DMS53 (cell line): ENCODE measurements around the gene CARF.
A peak's percentile ranks its signal among the peaks of the same experiment; 100 is the strongest.
"Not testable (repeated sequence)": the region's sequence is repeated elsewhere in the genome, so short reads cannot be mapped to it uniquely, and the experiment has no call there.

Source experiments
- DNase-seq: peaks from one replicate; lab custom pipeline; 2025; lab: John Stamatoyannopoulos, UW

CARF gene, protein sequence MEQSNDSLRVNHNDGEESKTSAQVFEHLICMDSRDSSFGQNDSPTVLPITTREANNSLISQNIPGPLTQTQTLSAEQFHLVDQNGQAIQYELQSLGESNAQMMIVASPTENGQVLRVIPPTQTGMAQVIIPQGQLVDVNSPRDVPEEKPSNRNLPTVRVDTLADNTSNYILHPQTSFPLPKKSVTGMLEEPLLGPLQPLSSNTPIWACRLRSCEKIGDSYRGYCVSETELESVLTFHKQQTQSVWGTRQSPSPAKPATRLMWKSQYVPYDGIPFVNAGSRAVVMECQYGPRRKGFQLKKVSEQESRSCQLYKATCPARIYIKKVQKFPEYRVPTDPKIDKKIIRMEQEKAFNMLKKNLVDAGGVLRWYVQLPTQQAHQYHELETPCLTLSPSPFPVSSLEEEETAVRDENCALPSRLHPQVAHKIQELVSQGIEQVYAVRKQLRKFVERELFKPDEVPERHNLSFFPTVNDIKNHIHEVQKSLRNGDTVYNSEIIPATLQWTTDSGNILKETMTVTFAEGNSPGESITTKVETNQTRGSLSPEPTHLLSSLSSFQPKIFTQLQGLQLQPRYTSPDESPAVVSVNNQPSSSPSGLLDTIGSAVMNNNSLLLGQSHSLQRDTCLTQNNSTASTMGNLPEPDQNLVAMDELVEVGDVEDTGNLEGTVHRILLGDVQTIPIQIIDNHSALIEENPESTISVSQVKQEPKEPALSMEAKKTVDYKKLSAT

DNA sequence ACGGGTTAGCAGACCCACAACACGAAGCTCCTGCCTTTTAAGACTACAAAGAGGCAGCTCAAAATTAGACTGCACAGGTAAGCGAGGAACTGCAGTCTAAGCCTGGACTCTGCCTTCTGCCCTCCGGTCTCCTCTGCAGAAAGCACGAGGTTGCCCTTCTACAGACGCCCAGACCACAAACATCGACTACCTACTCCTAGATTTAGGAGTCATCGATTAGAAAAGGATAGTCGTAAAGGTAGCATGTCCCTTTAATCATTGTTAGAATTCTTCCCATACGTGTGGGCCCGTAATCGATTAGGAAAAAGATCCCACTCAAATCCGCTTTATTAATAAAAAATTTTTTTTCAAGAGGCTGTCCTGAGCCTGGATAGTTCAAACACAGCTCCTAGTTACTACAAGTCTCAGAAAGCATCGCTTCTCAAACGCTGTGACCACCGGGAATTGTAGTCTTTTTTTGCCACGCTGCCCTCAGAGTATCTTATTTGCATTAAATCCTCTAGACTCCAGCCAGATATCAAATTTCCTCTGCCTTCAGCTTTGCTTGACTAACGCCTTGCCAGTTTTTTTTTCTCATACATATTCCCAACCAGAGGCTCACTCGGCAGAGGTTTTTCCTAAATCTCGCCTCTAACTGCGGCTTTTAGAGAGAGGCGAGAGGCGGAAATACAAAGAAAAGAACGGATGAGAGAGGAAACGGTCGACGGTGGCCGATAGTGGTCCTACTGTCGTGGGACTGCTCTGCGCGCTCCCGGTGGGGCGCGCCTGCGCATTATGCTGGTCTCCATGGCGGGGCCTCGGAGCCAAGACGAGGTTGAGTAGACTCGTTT, at the start of gene CARF, which contains the start of gene WDR12:
CARF (plus strand) TSS at position 764 of the 830 bp plus-strand sequence. CDS start 29,628 bp downstream, outside the sequence.
WDR12 (minus strand) TSS at position 162 of the 830 bp plus-strand sequence. CDS start 197 bp downstream, outside the sequence.
- DNase-seq = peak; percentile 97

DNA sequence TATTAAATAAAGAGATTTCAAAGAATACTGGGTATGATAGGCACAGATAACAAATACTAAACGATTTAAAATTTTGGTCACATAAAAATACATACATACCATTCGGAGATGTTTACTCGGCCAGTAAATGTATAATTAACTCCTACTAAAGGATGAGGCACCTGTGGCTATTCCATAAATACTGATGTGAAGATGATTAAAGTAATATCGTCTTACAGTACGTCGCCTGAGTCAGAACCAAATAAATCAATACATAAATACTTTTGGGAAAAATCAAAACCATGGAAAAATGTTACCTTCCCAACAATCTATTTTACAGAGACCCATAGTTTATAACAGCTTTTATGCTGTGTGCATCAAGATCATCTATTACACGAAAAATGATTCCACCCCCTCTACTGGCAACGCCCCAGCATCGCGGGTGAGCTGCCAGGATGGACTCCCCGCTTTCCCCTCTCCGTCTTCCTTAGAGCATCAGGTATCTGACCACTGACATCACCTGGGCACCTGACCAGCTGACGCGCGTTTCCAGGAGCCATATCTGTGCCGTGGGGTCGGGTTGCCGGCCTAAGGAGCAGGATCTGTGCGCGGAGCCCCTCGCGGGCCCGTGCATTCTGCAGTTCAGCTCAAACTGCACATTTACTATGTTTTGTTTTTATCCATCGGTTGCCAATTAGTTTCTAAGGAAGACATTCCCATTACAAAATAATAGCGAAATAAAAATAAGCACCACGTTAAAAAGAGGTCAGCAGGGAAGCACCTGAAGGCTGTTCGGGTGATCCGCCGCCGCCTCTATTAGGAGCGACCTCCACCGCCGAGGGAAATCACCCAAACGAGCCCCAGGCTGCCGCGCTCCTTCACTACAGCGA, 41.4 kb upstream of the CARF start:
- peak; percentile 97 for DNase-seq

DNA sequence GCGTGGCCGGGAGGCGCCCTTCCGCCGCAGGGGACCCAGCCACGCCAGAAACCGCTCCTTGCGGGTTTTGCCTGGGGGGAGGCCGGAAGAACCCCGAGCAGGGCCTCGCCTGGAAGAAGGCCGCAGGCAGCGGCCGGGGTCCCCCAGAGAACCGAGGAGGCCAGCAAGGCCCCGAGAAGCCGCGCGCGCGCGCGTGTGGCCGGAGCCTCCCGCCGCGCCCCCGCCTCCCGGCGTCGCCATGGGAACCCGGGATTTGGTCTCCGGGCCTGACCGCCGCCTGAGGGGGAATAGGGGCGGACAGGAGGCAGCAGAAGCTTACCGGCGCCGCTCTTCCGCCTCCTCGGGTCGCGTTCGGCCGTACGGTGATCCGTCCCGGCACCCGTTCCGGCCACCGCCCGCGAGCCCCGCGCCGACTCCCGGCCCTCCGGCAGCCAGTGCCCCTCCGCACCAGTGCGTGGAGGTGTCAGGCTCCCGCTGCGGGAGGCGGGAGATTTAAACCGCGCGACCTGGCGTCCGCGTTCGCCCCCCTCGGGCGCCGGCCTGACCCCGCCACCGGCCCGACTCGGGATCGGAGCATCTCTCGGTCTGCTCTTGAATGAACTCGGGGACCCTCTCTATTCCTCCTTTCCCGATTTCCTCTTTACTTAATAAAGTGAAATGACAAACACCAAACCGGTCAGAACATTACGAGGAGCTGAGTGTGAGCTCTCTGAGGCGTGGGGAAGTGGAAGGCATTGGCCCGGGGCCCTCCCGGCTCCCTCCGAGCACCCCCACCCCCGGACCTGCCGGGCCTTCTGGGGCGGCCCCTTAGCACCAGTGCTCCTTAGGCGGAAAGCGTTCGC, 40.6 kb upstream of the CARF start, which contains the start of gene ICA1L:
ICA1L (minus strand) TSS at position 467 of the 842 bp plus-strand sequence. CDS start 42,757 bp downstream, outside the sequence.
- peak; percentile 90 for DNase-seq

DNA sequence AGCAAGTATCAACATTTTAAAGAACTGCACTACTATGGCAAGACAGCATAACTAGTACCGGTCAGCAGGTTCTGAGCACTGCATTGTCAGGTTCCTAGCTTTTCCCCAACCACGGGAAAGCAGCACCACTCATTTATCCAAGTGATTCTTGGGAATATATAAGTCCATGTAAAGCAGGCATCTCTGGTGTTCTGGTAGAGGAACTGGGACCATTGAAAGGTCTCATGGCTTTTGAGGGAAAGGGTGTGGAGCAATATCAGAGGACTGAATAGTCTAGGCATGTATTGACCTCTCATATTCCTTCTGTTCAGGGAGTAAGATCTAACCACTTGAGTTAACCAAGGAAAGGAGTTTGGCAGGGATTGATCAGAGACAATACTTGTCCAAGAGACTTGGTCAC, 34.4 kb upstream of the CARF start:
- DNase-seq = no peak

DNA sequence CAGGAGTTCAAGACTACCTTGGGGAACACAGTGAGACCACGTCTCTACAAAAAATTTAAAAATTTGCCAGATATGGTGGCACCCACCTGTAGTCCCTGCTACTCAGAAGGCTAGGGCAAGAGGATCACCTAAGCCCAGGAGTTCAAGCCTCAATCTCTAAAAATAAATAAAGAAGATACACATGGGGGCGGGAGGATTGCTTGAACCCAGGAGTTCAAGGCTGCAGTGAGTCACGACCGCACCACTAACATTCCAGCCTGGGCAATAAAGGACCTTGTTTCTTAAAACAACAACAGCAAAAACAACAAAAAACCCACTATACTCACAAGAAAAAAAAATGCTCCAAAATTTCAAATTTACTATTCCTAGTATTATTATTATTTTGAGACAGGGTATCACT, 30.5 kb upstream of the CARF start:
- DNase-seq = no peak

DNA sequence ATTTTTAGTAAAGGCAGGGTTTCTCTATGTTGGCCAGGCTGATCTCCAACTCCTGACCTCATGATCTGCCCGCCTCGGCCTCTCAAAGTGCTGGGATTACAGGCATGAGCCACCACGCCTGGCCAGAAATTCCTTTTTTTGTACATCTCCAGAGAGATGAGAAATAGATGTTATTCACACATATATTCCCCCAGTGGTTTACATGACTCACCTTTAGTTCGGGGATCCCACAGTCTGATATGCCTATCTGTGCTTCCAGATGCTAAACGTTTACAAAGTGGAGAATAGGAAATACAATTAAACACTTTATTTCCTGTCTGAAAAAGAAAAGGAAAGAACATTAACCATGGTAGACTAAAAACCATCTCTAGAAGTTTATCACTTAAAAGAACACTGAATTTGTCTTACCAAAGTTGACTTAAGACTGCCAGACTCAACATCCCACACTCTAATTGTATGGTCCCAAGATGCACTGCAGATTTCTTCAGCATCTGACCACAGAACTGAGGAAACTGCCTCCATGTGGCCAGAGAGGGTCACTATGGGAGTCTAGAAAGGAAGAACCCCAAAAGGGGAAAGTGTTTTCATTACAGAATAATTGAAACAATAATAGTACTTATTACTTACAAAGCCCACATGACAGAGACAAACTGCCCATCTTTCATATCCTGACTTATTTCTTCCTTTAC, 27.9 kb upstream of the CARF start:
- DNase-seq = no peak

DNA sequence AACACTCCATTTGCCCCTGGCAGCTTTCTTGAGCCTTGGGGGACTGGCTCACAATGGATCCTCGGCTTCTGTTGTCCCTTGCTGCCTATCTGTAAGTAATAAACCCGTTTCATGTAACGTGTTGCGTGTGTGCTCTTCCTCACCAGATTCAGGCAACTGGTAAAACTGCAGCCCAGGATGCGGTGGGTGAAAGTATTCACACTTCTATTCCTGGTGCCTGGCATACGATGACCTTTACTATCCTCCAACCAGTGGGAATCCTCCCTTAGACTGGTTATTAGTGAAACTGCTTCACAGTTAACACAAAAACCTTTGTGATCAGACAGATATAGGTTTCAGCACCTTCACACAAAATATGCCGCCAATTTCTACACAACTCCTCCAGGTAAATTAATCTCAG, 26.9 kb upstream of the CARF start:
- DNase-seq = no peak

DNA sequence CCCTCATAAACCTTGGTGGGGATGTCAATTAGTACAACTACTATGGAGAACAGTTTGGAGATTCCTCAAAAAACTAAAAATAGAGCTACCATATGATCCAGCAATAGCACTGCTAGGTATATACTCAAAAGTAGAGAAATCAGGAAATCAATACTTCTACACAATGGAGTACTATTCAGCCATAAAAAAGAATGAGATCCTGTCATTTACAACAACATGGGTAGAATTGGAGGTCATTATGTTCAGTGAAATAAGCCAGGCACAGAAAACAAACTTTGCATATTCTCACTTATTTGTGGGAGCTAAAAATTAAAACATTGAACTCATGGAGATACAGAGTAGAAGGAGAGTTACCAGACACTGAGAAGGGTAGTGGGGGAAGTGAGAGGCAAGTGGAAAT, 6.6 kb upstream of the CARF start:
- not testable (repeated sequence) for DNase-seq

DNA sequence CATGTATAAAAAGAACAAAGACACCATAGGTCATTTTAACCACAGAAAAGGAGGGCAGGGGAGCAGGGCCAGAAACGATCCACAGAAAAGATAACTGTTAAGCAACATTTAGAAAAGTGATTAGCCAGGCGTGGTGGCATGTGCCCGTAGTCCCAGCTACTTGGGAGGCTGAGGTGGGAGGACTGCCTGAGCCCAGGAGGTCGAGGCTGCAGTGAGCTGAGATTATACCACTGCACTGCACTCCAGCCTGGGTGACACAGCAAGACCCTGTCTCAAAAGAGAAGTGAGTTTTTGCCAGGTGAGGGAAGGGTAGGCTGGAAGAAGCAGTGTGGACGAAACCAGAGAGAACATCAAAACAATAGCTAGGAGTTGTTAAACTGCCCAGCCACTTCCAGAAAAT, 3.9 kb upstream of the CARF start:
- no peak for DNase-seq

DNA sequence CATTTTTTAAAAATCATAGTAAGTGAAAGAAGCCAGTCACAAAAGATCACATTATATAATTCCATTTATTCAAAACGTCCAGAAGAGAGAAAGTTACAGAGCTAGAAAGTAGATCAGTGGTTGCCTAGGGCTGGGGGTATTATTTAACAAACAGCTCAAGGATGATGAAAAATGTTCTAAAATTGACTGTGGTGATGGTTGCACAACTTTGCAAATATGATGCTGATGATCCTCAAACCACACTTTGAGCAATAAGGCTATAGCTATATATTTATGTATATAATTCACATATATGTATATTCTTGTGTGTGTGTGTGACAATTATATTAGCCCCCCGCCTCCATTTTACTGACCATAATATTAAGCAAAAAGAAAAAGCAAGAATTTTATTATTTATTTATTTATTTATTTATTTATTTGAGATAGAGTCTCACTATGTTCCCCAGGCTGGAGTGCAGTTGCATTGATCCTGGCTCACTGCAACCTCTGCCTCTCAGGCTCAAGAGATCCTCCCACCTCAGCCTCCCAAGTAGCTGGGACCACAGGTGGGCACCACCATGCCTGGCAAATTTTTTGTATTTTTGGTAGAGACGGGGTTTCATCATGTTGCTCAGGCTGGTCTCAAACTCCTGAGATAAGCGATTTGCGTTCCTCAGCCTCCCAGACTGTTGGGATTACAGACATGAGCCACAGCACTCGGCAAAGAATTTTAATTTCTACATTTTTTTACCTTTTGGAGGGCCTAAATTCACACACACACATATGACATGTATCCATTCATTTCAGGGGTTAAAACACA, 2.5 kb upstream of the CARF start:
- no peak for DNase-seq

DNA sequence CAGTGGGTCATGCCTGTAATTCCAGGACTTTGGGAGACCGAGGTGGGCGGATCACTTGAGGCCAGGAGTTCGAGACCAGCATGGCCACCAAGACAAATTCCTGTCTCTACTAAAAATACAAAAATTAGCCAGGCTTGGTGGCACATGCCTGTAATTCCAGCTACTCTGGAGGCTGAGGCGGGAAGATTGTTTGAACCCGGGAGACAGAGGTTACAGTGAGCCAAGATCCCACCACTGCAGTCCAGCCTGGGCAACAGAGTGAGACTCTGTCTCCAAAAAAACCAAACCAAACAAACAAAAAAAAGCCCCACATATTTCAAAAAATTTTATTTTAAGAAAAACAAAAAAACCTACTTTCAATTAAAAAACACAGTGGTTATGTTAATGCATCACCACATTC, 1.8 kb upstream of the CARF start:
- DNase-seq = not testable (repeated sequence)

DNA sequence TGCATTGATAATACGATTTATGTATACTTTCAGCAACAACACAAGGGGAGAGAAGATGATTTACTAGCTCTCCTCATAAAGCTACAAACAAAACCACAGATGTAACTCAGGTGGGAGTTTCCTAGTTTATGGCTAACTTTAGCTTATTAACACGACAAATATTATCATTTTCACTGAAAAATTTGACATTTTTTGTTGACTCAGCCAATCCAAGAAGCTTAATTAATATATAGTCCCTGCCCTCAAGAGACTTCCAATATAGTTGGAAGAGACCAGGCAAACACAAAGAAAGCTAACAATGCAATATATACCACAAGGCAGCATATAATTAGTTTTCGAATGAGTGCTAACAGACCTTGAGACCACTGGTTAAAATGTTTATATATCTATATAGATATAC, 1.4 kb upstream of the CARF start:
- DNase-seq = no peak

DNA sequence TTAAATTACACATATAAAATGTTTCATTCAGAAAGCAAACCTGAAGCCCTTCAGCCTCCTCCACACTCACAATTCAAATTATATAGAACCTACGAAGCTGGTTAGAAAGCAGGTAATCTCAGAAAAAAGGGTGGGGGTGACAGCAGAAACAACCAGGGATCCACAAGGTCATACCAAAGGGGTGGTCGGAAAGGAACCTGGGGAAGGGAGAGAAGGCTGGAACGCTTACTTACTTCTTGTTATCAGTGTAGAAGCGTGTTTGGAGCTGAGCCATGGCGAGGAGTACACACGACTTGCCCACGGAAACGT, 918 bp upstream of the CARF start:
- no peak for DNase-seq

DNA sequence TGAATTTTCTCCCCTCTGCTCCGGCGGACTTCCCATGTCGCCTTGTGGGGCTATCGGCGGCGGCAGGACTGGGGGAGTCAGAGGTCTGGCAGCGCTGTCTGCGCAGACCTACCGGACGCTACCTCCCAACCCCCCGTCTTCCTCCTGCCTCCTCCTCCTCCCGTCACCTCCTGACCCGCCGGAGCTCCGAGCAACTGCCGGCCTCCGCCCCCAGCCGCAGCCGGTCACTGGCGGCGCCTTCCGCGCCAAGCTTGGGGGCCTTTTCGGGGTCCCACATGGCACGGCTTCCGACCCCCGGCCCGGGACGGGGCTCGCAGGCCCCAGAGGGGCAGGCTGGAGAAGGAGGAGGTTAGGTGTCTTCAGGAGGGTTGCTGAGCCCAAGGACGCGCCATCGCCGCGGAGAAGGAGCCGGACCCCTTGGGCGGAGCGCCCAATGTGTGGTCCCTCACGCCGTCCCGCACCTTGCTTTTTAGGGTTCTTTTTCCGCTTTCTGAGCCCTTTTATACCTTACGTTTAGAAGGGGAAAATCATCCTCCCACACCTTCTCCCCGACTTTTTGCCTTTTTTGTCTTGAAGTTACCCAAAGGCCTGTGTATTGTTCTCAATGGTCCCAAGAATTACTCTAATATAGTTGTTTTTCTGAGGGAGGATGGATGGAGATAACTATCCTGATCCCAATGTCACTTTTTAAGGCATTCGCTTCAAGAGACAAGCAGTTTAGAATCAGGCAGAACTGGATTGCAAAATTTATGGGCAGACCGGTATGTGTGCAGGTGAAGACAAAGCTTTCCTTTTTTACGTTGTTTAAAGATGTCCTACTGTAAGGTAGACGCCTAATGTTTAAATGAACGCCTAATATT, 497 bp downstream of the CARF start:
- peak; percentile 18 for DNase-seq

DNA sequence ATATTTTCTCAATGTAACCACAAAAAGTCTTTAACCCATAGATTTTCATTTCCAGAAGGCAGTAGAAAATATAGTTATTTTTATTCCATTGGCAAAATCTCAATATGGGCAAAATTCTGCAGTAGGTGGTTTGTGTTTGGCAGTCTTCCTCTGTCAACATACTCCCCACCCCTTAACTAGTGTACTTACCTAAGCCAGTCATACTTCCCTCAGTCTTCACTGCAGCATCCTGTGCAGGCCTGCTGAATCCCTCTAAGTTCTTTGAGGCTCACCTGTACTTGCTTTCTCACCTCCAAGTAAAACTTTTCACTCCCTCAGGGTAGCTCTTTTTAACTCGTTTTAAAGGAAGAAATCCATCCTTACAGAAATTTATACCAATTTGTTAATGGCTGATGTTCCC, 6.8 kb downstream of the CARF start:
- no peak for DNase-seq

DNA sequence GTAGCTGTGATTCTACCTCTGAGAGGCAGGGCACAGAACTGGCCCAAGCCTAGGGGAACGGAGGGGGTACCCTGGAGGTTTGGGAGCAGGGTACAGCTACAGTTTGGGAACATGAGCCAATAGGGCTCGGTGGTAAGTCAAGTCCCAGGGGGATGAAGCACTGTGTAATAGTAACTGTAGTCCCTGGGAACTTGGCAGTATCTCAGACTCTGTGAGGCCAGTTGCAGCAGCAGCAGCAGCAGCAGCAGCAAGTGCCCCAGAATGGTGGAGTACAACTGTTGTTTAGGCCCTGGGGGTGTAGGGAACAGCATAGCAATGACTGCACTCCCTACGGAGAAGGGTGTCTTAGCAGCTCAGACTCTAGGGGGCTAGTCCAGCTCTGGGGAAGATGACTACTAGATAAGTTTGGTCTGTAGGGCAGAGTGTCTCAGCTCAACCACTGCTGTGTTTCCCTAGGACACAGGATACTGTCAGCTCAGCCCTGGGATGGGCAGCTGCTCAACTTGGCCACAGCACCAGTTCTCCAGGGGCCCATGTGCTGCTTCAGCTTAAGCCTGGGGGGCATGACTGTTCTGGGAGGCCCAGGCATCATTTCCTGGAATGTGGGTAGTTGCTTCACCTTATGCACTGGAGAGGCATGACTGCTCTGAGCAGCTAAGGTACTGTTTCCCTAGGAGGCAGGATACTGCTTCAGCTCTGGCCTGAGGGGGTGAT, 20.5 kb downstream of the CARF start:
- no peak for DNase-seq

DNA sequence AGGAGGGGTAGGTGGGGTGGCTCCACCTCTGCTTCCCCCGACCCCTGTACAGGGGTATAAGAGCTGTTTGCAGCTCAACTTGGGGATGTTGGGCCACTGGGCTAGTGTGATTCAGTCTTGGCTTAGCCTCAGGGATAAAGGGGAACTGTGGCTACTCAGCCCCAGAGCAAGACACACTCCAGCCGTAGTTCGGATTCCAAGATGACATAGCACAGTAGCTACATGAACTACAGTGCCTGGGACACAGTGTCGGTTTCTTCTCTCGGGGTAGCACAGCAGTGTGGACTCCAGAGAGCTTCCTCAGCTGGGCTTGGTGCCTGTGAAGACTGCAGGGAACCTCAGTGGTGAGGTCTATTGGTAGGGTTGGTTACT, 21.1 kb downstream of the CARF start:
- DNase-seq = no peak
